GM19395 (cell line): ENCODE data around the gene AJUBA.
"Not testable (repeated sequence)": the region's sequence is repeated elsewhere in the genome, so short reads cannot be mapped to it uniquely, and the experiment has no call there.

Experiments
- ATAC-seq: cut with Tn5 transposase; IDR thresholded peaks from one replicate; pipeline ENCODE4 v1.9.1; 2021; ENCODE audit warnings: mild to moderate bottlenecking, moderate library complexity; ENCODE audit not compliant: unreplicated experiment

The AJUBA gene

DNA sequence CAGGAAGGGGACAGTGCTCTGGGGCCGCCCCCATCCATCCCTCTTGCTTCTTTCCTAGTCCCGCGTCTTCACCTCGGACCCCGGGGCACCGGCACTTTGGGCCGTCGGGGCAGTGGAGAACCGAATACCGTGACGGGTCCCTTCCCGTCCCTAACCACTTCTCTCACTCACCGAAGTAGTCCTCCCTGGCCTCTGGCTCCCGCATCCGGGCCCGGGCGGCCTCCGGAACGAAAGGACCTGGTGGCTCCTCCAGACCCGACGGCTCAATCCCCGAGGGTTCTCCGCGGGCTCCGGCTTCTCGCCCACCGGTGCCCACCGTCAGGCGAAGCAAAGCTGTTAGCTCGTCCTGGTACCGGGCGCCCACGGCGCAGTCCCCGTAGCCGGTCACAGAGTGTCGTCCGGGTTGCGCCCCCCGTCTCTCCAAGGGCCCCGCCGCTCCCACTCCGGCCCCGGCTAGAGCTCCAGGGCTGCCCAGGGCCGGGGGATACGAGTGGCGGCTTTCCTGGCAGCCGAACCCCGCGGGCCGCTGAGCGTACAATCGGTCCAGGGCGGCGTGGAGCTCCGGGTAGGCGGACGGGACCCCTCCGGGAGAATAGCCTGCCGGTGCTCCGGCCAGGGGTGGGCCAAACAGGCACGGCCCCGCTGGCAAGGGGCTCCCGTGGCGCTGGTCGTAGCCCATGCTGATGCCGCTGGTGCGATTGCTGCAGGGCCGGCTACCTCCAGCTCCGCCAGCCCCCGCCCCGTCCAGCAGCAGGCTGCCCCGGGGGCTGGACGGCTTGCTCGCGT lies 1.1 kb downstream of the AJUBA start:
- no peak for ATAC-seq

DNA sequence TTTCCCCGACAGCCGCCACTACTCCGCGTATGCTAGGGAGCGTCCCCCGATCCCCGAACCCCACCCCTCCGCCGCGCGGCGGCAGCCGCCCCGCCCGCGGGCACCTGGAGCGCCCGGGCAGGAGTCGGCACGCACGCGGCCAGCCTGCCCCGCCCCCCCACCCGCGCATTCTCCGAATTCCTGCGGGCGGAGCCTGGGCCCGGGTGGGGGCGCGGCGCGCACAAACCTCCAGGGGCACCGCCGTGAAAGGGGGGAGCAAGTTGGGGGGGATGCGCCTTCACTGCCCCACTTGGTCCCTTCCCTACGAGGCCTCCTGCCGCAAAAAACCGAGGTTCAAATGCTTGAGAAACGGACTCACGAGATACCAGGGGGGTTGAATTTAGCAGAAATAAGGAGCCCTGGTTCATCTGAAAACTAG lies 1.7 kb downstream of the AJUBA start:
- no peak for ATAC-seq

DNA sequence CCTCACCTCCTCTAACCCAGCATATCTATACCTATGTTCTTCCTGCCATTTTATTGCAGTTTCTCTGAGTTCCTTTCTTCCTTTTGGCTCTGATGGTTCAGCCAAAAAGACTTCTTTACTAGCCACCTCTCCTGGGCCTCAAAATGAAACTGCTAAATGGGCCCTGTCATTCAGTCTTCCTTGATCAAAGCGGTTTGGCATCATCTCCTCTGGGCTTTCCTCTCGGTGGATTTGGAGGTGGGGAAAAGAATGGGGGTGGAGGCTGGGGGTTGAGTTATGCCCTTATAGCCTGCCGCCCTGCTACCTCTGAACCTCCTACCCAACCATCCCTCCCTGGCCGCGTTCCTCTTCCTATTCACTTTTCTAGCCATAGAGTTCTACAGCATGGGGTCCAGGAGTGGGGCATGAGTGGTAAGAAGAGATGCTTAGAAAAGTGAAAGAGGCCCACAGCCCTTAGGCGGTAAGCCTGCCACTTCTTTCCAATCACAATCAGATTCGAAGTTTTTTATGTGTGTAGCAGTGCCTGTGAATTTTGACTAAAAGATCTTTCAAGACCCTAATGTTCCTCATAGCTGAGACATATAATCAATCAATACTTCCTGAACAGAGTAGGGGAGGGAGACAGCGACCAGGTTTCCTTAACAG lies 2.5 kb downstream of the AJUBA start:
- no peak for ATAC-seq

DNA sequence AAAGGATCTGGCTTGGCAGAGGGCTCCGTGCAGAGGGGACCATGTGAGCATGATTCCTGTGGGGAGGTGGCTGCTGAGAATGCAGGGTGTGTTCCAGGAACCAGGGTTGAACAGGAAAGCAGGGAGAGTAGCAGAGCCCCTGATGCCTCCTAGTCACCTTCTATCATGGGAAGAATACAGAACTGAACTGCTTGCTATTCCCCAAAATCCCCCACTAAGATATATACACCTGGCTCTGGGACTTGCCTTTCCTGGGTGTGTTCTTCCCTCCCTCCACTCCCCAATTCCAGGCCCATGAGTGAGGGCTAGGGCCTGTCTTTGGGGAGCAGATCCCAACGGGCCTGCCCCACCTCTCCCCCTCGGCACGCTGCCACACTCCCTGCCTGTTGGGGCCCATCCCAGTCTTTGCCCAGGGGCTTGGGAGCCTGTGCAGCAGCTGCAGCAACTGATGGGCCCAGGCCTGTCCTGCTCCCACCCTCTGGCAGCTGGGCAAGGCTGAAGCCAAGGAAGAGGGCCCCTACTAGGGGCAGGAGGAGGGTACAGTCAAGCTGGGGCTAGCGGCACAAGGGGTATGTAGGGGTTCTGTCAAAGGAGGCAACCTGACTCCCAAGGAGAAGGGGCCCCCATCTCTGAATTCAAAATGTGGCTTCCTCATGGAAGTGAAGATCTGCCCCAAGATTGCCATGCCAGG lies 3.2 kb downstream of the AJUBA start:
- ATAC-seq = no peak

DNA sequence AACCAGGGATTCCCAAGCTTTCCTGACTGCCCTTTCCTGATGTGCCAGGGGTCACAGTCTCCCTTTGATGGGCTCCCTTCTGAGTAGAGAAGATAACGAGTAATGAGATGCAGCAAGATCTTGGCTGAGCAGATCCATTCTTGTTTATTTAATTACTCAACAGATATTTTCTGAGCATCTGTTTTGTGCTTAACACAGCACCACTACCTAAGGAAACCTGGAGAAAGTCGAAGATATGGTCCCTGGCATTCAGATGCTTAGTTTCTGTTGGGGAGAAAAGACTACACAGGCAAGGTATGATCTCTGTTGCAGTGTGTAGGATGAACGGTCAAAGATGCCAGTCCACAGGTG lies 3.9 kb downstream of the AJUBA start:
- ATAC-seq = no peak

DNA sequence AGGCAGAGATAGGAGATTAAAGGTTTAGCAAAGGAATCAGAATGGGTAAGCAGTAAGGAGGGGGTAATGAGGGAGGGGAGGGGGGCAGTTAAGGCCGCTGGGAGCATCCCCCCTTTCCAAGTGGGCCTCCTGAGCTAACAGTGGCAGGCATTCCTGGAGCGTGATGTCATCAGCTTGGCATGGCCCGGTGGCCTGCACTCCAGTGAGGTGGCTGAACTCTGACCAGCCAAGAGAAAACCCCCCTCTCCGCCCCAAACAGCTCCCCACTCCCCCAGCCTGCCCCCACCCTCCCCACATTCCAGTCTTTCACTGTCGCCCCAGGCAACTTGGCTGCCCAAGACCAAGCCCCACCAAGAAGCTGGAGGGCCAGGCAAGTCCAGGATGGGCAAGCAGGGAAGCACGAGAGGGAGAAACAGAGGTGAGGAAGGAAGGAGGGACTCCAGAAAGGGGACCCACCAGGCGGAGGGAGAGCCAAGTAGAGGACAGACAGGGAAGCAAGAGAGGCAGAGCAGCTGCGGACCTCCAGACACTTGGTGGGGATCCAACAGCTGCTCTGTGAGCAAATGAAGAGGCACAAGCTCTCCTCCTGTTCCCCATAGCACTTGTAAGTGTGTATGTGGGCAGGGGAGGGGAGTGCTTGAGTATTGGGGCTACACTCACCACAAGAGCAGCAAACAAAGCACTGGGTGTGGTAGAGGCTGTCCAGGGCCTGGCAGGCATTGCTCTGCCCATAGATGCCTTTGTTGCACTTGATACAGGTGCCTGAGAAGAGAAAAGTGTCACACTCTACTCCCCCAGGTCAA lies 4.5 kb downstream of the AJUBA start:
- ATAC-seq = no peak

DNA sequence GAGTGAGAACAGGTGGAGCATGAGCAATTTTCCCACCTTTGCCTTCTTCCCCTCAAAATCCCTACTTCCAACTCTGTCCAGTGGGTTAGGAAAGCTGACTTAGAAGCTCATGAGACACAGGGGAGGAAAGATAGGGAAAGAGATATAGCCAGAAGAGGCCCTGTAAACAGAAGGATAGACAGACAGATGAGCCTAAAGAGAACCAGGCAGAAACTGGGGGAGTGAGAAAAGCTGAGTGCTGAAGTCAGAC lies 5.0 kb downstream of the AJUBA start:
- no peak for ATAC-seq

DNA sequence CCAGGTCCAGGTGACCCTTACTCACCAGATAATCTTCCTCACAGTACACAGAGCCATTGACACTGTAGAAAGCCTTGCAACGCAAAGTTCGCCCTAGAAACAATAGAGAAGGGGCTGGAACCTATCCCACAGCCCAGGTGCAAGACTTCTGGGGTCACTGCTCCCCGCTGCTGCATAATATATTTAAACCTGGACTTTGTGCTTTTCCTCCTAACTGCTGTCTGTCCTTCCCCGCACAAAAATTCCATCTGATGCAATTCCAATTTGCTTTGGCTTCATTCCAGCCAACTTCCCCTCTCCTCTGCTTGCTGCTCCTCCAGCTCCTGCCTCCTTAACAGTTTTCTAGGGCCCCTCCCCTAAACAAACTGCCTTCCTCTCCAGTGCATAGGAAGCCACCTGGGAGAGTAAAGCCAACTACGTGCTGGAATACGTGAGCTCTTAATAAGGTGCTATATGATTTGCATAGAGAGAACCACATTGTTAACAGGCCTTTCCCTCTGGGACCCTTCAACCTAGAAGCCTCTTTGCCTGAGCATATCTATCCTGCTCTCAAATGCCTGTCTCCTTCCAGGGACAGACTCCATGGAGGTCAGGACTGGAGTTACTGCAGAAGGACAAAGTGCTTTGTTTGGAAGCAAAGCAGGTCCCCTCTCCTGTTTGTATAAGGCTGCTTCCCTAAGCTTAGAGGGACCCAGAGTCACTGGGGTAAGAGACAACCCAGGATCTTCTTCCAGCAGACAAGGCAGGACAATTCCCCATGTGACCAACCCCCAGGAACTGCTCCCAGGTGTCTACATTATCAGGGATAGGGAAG lies 5.5 kb downstream of the AJUBA start:
- ATAC-seq = no peak

DNA sequence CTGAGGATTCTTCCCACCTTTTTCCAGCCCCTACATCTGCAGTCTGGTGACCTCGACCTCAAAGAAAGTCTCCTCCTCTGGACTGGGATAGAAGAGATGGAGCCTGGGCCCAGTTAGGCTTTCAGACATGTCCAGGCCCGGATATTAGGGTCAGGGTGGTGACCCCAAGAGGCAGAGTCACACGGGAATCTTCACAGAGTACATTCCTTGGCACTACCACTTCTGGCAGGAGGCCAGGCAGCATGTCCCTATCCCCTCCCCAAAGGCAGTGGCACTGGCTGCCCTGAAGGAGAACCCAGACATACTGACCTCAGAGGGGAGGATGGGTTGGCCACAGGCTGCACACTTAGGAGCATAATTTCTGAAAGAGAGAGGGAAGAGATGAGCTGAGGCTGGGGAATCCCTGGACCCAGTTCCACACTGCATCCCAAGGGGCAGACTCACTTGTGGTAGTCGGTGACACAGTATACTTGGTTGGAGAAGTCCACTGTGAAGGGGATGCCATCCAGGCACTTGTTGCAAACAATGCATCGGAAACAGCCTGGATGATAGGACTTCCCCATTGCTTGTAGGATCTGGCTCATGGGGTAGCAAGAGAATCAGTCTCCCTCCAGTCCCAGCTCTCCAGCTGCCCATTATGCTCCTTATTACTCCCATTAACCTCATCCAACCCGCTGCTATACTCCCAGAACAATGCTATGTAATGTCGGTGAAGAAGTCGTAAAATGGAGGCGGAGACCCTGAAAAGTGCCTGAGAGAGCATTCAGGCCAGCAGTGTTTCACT lies 7.6 kb downstream of the AJUBA start:
- ATAC-seq = no peak

DNA sequence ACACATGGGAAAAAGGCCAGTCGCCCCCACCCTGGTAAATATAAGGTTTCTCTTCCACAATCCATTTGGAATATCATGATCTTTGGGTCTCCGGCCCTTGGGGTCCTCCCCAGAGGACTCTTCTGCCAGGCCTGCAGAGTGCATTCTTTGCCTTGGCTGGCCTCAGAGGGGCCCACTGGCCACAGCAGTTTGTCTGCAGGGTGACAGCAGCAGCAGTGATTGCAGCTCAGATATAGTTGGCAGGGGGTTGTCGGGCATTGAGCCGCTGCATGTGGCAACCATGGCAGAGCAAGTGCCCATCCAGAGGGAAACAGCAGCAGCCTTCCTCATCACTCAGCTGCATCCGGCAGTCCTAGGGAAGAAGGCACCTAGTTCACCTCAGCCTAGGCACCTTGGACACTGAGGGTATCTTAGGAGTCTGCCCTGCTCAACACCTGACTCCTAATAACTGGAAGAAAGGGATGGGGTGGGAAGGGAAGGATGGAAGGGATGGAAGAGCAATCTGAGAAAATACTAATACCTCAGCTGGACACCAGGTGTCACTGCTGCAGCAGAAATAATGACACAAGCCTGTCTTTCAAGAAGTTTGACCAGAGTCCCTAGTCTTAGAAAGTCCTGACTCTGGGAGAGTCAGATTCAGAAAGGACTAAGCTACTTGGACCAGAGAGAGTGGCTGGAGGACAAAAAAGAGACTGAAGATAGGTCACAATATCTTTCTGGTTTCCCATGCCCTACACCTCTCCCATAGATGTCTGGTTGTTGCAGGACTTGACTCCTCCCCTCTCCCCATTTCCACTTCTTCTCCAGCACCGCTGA lies 8.9 kb downstream of the AJUBA start:
- ATAC-seq = no peak

DNA sequence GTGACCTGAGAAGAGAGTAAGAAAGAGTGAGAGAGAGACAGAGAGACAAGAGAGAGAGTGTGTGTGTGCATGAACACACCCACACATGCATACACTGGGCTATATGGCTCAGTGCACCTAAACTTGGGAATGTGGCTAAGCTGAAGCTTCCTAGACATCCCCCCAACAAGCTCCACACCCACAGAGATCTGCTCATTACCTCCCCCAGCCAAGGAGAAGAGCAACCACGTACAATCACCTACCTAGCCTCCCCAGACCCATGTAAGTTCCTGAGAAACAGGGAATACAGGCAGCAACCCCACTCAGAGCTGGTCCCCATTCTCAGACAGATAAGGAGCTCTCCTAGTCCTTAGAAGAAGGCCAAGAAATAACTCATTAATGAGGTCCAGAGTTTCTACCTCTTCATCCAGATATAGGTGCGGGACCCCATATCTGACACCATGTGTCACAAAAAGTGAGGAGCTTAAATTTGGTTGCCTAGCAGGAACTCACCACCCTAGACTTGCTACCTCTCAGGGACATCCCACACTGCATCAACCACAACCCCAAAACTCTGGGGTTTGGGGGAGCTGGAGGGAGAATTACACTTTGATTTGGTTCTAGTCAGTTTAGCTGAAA lies 9.9 kb downstream of the AJUBA start:
- ATAC-seq = no peak

DNA sequence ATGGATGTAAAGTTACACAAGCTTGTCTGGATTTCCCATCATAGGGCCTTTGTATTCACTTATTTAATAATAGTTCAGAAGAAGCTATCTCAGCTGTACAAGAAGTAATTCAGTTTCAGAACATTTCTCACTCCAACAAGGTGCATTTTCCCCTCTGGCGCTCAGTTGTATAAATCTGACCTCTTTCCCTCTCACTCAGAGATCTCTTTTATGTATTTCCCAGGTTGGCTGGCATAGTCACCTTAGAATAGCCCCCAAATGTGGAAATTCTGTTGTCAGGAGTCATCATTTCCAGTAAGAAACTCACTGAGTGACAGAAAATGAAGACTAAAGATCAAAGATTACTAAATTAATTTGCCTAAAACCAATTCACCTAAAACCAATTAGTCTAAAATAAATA lies 11.2 kb downstream of the AJUBA start:
- ATAC-seq = no peak

DNA sequence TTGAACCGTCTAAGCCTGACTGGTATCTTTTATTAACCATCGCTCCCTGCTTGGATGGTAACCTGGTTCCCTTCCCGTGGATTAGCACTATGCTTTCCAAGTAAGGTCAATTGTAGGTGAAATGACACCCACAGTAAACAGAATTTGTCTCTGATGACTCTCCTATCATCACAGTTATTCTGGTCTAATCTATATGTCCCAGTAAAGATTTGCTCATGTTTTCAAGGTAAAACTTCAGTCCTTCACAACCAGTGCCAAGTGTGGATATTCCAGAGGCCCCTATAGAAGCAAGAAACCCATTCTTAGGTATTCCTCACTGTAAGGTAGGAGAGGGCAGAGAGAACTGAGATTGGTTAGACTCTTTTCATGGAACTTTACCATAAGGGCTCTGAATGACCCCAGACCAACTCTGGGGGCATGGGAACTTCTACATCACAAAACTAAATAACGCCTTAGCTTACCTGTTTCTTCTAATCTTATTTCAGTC lies 15.5 kb downstream of the AJUBA start:
- ATAC-seq = no peak

DNA sequence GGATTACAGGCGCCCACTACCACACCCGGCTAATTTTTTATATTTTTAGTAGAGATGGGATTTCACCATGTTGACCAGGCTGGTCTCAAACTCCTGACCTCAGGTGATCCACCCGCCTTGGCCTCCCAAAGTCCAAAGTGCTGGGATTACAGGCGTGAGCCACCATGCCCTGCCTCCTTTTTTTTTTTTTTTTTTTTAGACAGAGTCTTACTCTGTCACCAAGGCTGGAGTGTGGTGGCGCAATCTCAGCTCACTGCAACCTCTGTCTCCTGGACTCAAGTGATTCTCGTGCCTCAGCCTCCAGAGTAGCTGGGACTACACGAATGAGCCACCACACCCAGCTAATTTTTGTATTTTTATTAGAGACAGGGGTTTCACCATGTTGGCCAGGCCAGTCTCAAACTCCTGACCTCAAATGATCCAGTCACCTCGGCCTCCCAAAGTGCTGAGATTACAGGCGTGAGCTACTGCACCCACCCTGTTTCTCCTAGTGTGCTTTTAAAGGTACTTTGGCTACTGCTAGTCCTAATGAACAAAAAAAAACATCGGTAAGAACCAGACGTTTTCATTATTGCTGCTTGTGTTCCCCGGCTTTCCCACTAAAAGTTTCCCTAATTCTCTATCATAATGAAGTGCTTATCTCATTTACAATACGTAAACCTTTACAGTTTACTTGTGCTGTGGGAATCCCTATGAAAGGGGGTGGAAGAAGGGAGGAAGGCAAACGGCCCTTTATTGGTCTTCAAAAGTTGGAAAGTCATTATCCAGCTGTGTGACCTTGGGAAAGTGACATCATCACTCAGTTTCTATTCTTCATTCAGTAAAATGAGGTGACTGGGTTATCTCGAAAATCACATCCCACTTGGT lies 16.2 kb downstream of the AJUBA start:
- not testable (repeated sequence) for ATAC-seq

DNA sequence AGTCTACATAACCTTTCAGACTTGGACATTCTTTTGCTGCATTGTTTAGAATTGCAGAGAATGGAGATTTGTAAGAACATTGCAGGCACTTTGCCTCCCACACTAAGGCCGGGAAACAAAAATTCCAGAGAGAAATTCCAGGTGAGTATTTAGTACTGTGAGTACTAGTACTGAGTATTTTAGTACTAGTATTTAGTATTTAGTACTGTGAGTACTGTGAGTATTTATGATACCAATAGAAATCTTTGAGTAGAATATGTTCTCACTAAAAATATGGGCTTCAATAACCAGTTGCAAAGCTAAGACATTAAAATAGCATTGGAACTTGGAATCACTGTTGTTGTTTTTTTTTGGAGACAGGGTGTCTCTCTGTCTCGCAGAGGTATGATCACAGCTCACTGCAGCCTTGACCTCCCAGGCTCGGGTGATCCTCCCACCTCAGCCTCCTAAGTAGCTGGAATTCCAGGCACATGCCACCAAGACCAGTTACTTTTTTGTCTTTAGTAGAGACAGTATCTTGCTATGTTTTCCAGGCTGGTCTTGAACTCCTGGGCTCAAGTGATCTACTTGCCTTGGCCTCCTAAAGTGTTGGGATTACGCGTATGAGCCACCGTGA lies 20.2 kb downstream of the AJUBA start:
- ATAC-seq = no peak

DNA sequence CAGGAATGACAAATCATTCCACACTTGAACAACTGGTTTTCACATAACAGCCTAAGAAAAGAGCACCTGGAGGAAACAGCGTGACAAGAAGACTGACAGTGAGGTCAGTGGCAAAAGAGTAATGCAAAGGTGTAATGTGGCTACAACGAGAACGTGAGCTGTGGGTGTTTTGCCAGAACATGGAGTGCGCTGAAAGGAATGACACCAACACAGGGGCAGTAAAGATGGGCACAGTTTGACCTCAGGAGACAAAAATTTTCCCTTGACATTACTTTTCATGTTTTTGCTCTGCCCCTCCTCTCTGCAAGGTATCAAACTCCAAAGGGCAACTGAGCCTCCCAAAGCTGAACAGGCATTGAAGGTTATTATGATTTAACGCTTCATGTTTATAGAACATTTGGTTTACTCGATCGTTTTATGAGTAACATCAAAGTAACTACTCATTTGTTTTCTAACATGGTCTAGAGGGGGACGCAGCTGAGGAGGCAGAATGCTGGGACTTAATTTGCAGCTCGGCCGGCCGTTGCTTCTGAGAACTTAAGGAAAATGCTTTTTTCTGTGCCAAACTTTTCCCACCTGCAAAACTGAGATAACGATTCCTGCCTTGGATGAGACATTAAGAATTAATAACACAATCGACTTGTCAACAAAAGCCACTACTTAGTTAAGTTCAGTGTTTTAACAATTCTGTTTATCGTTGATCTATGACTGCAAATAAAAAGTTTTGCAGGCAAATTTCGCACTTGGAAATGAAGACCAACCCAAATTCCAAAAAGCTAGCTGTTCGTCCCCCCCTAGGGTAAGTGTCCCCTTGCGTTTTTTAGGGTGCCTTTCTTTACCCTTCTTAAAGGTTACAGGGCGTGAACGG lies 26.4 kb downstream of the AJUBA start:
- ATAC-seq = no peak
